ENCODE measurements around the gene BTBD10. TPM values are rescaled to one million over a fixed set of nuclear protein-coding genes. Genes with fewer than 3 reads are reported as not detected.

The BTBD10 gene
- total RNA-seq, 1 experiment from 2014 or later, result 18.4 TPM

- H3K4me3 ChIP-seq (ENCODE audit: low read depth, low read length, poor library complexity, severe bottlenecking), result no peak overlapping the region
- TF ChIP-seq EZH2 (IDR thresholded peaks at IDR 0.05; ENCODE audit: borderline replicate concordance, low read depth, low read length, poor library complexity, severe bottlenecking), result no peak
- H3K4me1 ChIP-seq (ENCODE audit: insufficient read depth, low read length, poor library complexity, severe bottlenecking), result no peaks in the 10 kb centered on the region
- CTCF ChIA-PET, result interaction anchor here (0.8 kb wide), 1 partner anchor 8 kb away, joined by 3 read pairs; no protein-coding TSS in a partner anchor
- no peak for DNase-seq (ENCODE audit: low spot score)
- H3K36me3 ChIP-seq (ENCODE audit: insufficient read depth, low read length, poor library complexity, severe bottlenecking), result no peaks in the 10 kb centered on the region
- H3K27ac ChIP-seq (ENCODE audit: low read depth, low read length, poor library complexity, severe bottlenecking), result no peak overlapping the region
- H3K27me3 ChIP-seq (replicated peaks; ENCODE audit: insufficient read depth, low read depth, low read length, poor library complexity), result no peaks in the 10 kb centered on the region
- intact Hi-C loops (cut with micrococcal nuclease; ENCODE audit: unreplicated experiment), result no loop called here
- POLR2A ChIA-PET (ENCODE audit: low non-redundant PET), result no interaction called here
- no TSS peak for BruUV-seq (replicated peaks)
- H3K9me3 ChIP-seq (ENCODE audit: low read depth, low read length, poor library complexity, severe bottlenecking), result no peaks in the 10 kb centered on the region
Measured at GRCh38 chr11:13376402-13376801, 86.6 kb downstream of the BTBD10 start.

DNA sequence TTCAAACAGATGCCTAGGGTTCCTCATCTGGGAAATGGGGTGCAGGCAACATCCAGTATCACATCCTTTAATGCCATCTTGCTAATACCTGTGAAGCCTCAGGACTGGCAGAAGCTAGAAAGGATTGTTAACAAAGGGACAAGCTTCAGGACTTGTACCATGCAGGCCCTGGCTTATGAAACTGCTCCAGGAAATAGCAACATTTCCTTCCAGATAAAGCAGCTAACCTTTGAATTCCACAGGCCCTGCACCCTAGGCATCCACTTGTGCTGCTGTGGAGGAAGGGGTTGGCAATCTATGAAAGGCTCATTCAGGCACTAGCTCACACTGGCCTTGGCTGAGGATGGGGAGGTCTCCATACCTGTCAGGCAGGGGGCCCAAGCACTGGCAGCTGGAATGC lies 87.2 kb downstream of the BTBD10 start:
- Histone ChIP-seq H3K27me3 (replicated peaks; ENCODE audit: insufficient read depth, low read depth, low read length, poor library complexity) (no peaks in the 10 kb centered on the region), H3K27ac (ENCODE audit: low read depth, low read length, poor library complexity, severe bottlenecking) (no peak overlapping the region), H3K4me1 (ENCODE audit: insufficient read depth, low read length, poor library complexity, severe bottlenecking) (no peaks in the 10 kb centered on the region), H3K4me3 (ENCODE audit: low read depth, low read length, poor library complexity, severe bottlenecking) (no peak overlapping the region), H3K36me3 (ENCODE audit: insufficient read depth, low read length, poor library complexity, severe bottlenecking) (no peaks in the 10 kb centered on the region), H3K9me3 (ENCODE audit: low read depth, low read length, poor library complexity, severe bottlenecking) (no peaks in the 10 kb centered on the region)
- BruUV-seq (replicated peaks), result no TSS peak
- CTCF ChIA-PET, result interaction anchor here (0.8 kb wide), 1 partner anchor 8 kb away, joined by 3 read pairs; no protein-coding TSS in a partner anchor
- no peak for TF ChIP-seq EZH2 (IDR thresholded peaks at IDR 0.05; ENCODE audit: borderline replicate concordance, low read depth, low read length, poor library complexity, severe bottlenecking)
- TF ChIP-seq CTCF (conservative IDR thresholded peaks at IDR 0.05; ENCODE audit: low read depth, low read length), result no peak
- intact Hi-C loops (cut with micrococcal nuclease; ENCODE audit: unreplicated experiment), result no loop called here
- DNase-seq (ENCODE audit: low spot score), result no peak
- POLR2A ChIA-PET (ENCODE audit: low non-redundant PET), result no interaction called here

GRCh38 chr11:13373216-13373615 lies 89.8 kb downstream of the BTBD10 start:
- no peaks in the 10 kb centered on the region for H3K9me3 ChIP-seq (ENCODE audit: low read depth, low read length, poor library complexity, severe bottlenecking)
- no peak overlapping the region for H3K4me3 ChIP-seq (ENCODE audit: low read depth, low read length, poor library complexity, severe bottlenecking)
- POLR2A ChIA-PET (ENCODE audit: low non-redundant PET), result no interaction called here
- TF ChIP-seq EZH2 (IDR thresholded peaks at IDR 0.05; ENCODE audit: borderline replicate concordance, low read depth, low read length, poor library complexity, severe bottlenecking) (no peak), CTCF (conservative IDR thresholded peaks at IDR 0.05; ENCODE audit: low read depth, low read length) (no peak)
- intact Hi-C loops (cut with micrococcal nuclease; ENCODE audit: unreplicated experiment), result no loop called here
- no peaks in the 10 kb centered on the region for H3K27me3 ChIP-seq (replicated peaks; ENCODE audit: insufficient read depth, low read depth, low read length, poor library complexity)
- H3K4me1 ChIP-seq (ENCODE audit: insufficient read depth, low read length, poor library complexity, severe bottlenecking), result no peaks in the 10 kb centered on the region
- DNase-seq (ENCODE audit: low spot score), result no peak
- BruUV-seq (replicated peaks), result no TSS peak
- no peak overlapping the region for H3K27ac ChIP-seq (ENCODE audit: low read depth, low read length, poor library complexity, severe bottlenecking)
- CTCF ChIA-PET, result no interaction called here
- H3K36me3 ChIP-seq (ENCODE audit: insufficient read depth, low read length, poor library complexity, severe bottlenecking), result no peaks in the 10 kb centered on the region

- Histone ChIP-seq H3K4me3 (ENCODE audit: low read depth, low read length, poor library complexity, severe bottlenecking) (no peak overlapping the region), H3K36me3 (ENCODE audit: insufficient read depth, low read length, poor library complexity, severe bottlenecking) (no peaks in the 10 kb centered on the region), H3K27ac (ENCODE audit: low read depth, low read length, poor library complexity, severe bottlenecking) (no peak overlapping the region), H3K27me3 (replicated peaks; ENCODE audit: insufficient read depth, low read depth, low read length, poor library complexity) (no peaks in the 10 kb centered on the region), H3K4me1 (ENCODE audit: insufficient read depth, low read length, poor library complexity, severe bottlenecking) (no peaks in the 10 kb centered on the region), H3K9me3 (ENCODE audit: low read depth, low read length, poor library complexity, severe bottlenecking) (no peaks in the 10 kb centered on the region)
- ChIA-PET POLR2A (ENCODE audit: low non-redundant PET) (no interaction called here), CTCF (no interaction called here)
- DNase-seq (ENCODE audit: low spot score), result no peak
- intact Hi-C loops (cut with micrococcal nuclease; ENCODE audit: unreplicated experiment), result no loop called here
- no TSS peak for BruUV-seq (replicated peaks)
- TF ChIP-seq CTCF (conservative IDR thresholded peaks at IDR 0.05; ENCODE audit: low read depth, low read length), result no peak
- no peak for TF ChIP-seq EZH2 (IDR thresholded peaks at IDR 0.05; ENCODE audit: borderline replicate concordance, low read depth, low read length, poor library complexity, severe bottlenecking)
Measured at GRCh38 chr11:13368041-13368446, 95.0 kb downstream of the BTBD10 start.

All from A673 (cell line).